Type B pancreatic cell (in vitro differentiated cells): Measurements from ENCODE around the gene PDE1A. TPM values are rescaled to one million over a fixed set of nuclear protein-coding genes. Genes with fewer than 3 reads are reported as not detected.

ENCODE experiments used
- DNase-seq: peaks from one replicate; pipeline ENCODE4 v3.0.0; 2021; ENCODE audit warnings: mixed read lengths; ENCODE audit not compliant: unreplicated experiment; ENCODE audit errors: extremely low spot score
- H3K27ac Mint-ChIP-seq: 2 replicates; pipeline ENCODE4 v1.8.0; 2021; ENCODE audit warnings: mild to moderate bottlenecking, mixed read lengths
- H3K27me3 Mint-ChIP-seq: 2 replicates; pipeline ENCODE4 v1.8.0; 2021; ENCODE audit warnings: mixed read lengths
- H3K36me3 Mint-ChIP-seq: 2 replicates; pipeline ENCODE4 v1.8.0; 2021; ENCODE audit warnings: mixed read lengths
- H3K4me1 Mint-ChIP-seq: one replicate; pipeline ENCODE4 v1.8.0; 2021; ENCODE audit warnings: mixed read lengths; ENCODE audit not compliant: unreplicated experiment
- H3K4me3 Mint-ChIP-seq: 2 replicates; pipeline ENCODE4 v1.8.0; 2021; ENCODE audit warnings: mild to moderate bottlenecking, mixed read lengths
- H3K9me3 Mint-ChIP-seq: 2 replicates; pipeline ENCODE4 v1.8.0; 2021; ENCODE audit warnings: mixed read lengths
- CTCF ChIP-seq: fragments of 200-600 bp; sonication (generic); conservative IDR thresholded peaks from 2 replicates; pipeline ENCODE4 v1.5.0; 2021; ENCODE audit warnings: antibody characterized with exemption, mild to moderate bottlenecking
- total RNA-seq: library from RNA; stranded (reverse); gene quantifications from 2 replicates; pipeline ENCODE4 v1.2.1, GENCODE V29; 2021; ENCODE audit warnings: low replicate concordance

Gene PDE1A
- total RNA-seq, 1 donor from 2014 or later, result 3.6 TPM

DNA sequence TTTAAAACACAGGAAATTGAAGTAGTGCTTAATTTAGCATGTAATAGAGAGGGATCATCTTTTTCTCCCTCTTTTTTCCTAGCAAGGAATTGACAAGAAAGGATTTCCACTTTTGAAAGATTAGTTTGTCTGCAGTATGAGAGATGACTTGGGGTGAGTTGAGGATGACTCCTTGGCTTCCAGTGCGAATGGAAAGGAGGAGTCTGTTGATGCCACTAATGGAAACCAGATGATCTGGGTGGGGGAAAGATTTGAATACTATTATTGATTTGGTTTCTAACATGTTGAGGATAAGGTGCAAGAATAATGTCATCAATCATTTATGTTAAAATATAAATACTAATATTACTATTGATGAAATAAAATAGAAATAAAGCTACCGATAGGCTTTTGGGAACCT, 235.8 kb downstream of the PDE1A start:
- H3K4me3 Mint-ChIP-seq, result no peak overlapping the region
- H3K4me1 Mint-ChIP-seq, result no peaks in the 10 kb centered on the region
- no peak for DNase-seq
- H3K9me3 Mint-ChIP-seq, result no peaks in the 10 kb centered on the region
- H3K27ac Mint-ChIP-seq, result no peak overlapping the region
- H3K27me3 Mint-ChIP-seq, result peaks cover 2% of the 10 kb centered on the region
- no peak for TF ChIP-seq CTCF
- H3K36me3 Mint-ChIP-seq, result no peaks in the 10 kb centered on the region

DNA sequence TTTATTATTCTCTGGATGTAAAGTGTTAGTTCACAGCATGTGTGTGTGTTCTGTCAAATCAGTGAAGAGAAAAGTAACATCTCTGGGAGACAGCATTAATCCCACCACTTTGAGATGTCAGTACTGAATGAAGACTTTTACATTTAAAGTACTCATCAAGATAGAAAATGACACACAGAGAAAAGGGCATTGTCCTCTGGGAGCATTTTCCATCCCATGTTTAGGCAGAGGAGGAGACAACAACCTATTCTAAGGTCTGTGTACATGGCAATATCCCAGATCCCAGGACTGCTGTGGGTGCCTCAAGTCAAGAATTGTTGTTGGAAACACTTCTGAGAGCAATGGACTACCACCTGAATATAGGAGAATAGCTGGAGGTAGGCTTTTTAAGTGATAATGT, 239.7 kb downstream of the PDE1A start:
- H3K27ac Mint-ChIP-seq, result no peak overlapping the region
- H3K27me3 Mint-ChIP-seq, result peaks cover 2% of the 10 kb centered on the region
- no peaks in the 10 kb centered on the region for H3K36me3 Mint-ChIP-seq
- H3K9me3 Mint-ChIP-seq, result no peaks in the 10 kb centered on the region
- H3K4me3 Mint-ChIP-seq, result no peak overlapping the region
- TF ChIP-seq CTCF, result no peak
- no peak for DNase-seq
- H3K4me1 Mint-ChIP-seq, result no peaks in the 10 kb centered on the region

DNA sequence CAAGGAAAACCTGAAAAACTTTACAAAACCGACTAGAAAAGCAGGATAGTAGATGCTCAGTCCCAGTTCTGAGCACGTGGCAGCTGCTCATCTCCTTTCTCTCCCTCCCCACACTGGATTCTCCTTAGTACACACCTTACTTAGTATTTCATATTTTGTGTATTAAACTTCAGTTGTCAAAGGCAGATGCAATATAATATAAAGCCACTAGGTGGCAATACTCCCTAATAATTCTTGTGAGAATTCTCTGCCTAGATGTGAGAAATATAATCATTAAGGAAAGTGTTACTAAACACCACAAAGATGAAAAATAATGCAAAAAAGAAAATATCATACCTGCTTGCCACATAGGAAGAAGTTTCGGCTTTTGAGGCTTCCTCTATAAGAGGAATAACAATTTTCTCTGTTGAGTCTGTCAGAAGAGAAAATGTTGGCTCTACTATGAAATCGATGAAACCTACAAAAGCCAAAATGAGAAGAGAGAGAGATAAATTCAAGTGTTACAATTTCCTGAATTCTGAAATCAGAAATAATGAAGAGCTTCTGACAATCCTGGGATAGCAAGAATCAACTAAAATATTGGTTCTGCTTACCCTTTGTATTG, 240.6 kb downstream of the PDE1A start:
- H3K4me1 Mint-ChIP-seq, result no peaks in the 10 kb centered on the region
- peaks cover 2% of the 10 kb centered on the region for H3K27me3 Mint-ChIP-seq
- H3K4me3 Mint-ChIP-seq, result no peak overlapping the region
- H3K27ac Mint-ChIP-seq, result no peak overlapping the region
- peak; percentile 91 for TF ChIP-seq CTCF
- no peak for DNase-seq
- no peaks in the 10 kb centered on the region for H3K9me3 Mint-ChIP-seq
- no peaks in the 10 kb centered on the region for H3K36me3 Mint-ChIP-seq

- Mint-ChIP-seq H3K27me3 (peaks cover 2% of the 10 kb centered on the region), H3K4me3 (no peak overlapping the region), H3K27ac (no peak overlapping the region), H3K4me1 (peaks cover 4% of the 10 kb centered on the region), H3K9me3 (no peaks in the 10 kb centered on the region), H3K36me3 (no peaks in the 10 kb centered on the region)
- TF ChIP-seq CTCF, result no peak
- DNase-seq, result no peak
Observed at GRCh38 chr2:182182436-182182835, 244.4 kb downstream of the PDE1A start.

DNA sequence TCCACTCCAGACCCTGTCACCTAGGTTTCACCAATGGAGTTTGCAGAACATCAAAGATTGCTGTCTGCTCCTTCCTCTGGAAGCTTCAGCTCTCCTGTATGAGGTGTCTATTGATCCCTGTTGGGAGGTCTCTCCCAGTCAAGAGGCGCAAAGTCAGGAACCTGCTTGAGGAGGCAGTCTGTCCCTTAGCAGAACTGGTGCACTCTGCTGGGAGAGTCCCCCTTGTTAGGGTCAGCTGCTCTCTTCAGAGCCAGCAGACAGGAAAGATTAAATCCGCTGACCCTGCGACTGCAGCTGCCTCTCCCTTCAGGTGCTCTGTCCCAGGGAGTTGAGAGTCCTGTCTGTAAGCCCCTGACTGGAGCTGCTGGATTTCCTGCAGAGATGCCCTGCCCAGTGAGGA, 245.5 kb downstream of the PDE1A start:
- H3K27me3 Mint-ChIP-seq, result peaks cover 2% of the 10 kb centered on the region
- DNase-seq, result no peak

More for the DNA sequence above, 245.5 kb downstream of the PDE1A start:
- no peak for TF ChIP-seq CTCF
- Mint-ChIP-seq H3K4me1 (peaks cover 4% of the 10 kb centered on the region), H3K27ac (no peak overlapping the region), H3K36me3 (no peaks in the 10 kb centered on the region), H3K4me3 (no peak overlapping the region), H3K9me3 (no peaks in the 10 kb centered on the region)
